H9 (cell line): ENCODE data around the gene ACKR3. TPM values are rescaled to one million over a fixed set of nuclear protein-coding genes. Genes with fewer than 3 reads are reported as not detected.

ENCODE experiments used
- DNase-seq: peaks from one replicate; pipeline ENCODE4 v3.0.0-alpha.2; 2017
- H2AFZ ChIP-seq: one replicate; pipeline ENCODE4 v1.6.1; 2013; ENCODE audit warnings: mild to moderate bottlenecking, low read length, control low read depth, moderate library complexity
- H2AK5ac ChIP-seq: 2 replicates; pipeline ENCODE4 v1.6.1; 2013; ENCODE audit warnings: low read length, control low read depth, mixed read lengths; ENCODE audit not compliant: insufficient read length
- H2BK120ac ChIP-seq: one replicate; pipeline ENCODE4 v1.6.1; 2013; ENCODE audit warnings: low read depth, mild to moderate bottlenecking, low read length, control low read depth, inconsistent platforms; ENCODE audit not compliant: poor library complexity, severe bottlenecking
- H2BK12ac ChIP-seq: 2 replicates; pipeline ENCODE4 v1.6.1; 2013; ENCODE audit warnings: low read length, control low read depth, mixed read lengths, low read depth; ENCODE audit not compliant: insufficient read length
- H2BK15ac ChIP-seq: 2 replicates; pipeline ENCODE4 v1.6.1; 2013; ENCODE audit warnings: low read depth, low read length, control low read depth
- H2BK20ac ChIP-seq: one replicate; pipeline ENCODE4 v1.6.1; 2013; ENCODE audit warnings: low read depth, mild to moderate bottlenecking, low read length, control low read depth, inconsistent platforms; ENCODE audit not compliant: poor library complexity, severe bottlenecking
- H2BK5ac ChIP-seq: 2 replicates; pipeline ENCODE4 v1.6.1; 2013; ENCODE audit warnings: low read length, control low read depth, mixed read lengths; ENCODE audit not compliant: insufficient read length
- H3K14ac ChIP-seq: 2 replicates; pipeline ENCODE4 v1.6.1; 2013; ENCODE audit warnings: low read length, control low read depth; ENCODE audit not compliant: insufficient read depth
- H3K18ac ChIP-seq: 2 replicates; pipeline ENCODE4 v1.6.1; 2013; ENCODE audit warnings: low read depth, mild to moderate bottlenecking, mixed read lengths, low read length, control low read depth; ENCODE audit not compliant: insufficient read length
- H3K23ac ChIP-seq: 2 replicates; pipeline ENCODE4 v1.6.1; 2013; ENCODE audit warnings: low read length, control low read depth, mixed read lengths, low read depth; ENCODE audit not compliant: insufficient read length
- H3K23me2 ChIP-seq: 2 replicates; pipeline ENCODE4 v1.6.1; 2013; ENCODE audit warnings: low read depth, mild to moderate bottlenecking, mixed read lengths, low read length, control low read depth; ENCODE audit not compliant: insufficient read length, poor library complexity, severe bottlenecking
- H3K27ac ChIP-seq: 2 replicates; pipeline ENCODE4 v1.5.1; 2013; ENCODE audit warnings: low read length, control low read depth, mixed read lengths, low read depth; ENCODE audit not compliant: insufficient read length
- H3K27me3 ChIP-seq: 2 replicates; pipeline ENCODE4 v1.6.1; 2013; ENCODE audit warnings: low read length, control low read depth, inconsistent platforms; ENCODE audit not compliant: insufficient read depth
- H3K4ac ChIP-seq: 2 replicates; pipeline ENCODE4 v1.6.1; 2013; ENCODE audit warnings: low read depth, mild to moderate bottlenecking, control low read depth, inconsistent platforms, low read length, moderate library complexity
- H3K4me1 ChIP-seq: 2 replicates; pipeline ENCODE4 v1.6.1; 2013; ENCODE audit warnings: low read length, control low read depth, inconsistent platforms; ENCODE audit not compliant: insufficient read depth
- H3K4me2 ChIP-seq: 2 replicates; pipeline ENCODE4 v1.6.1; 2013; ENCODE audit warnings: low read length, control low read depth, mixed read lengths; ENCODE audit not compliant: insufficient read length, insufficient read depth
- H3K56ac ChIP-seq: 2 replicates; pipeline ENCODE4 v1.6.1; 2013; ENCODE audit warnings: low read depth, mild to moderate bottlenecking, mixed read lengths, low read length, control low read depth; ENCODE audit not compliant: insufficient read length
- H3K79me1 ChIP-seq: 2 replicates; pipeline ENCODE4 v1.6.1; 2013; ENCODE audit warnings: low read depth, mild to moderate bottlenecking, moderate library complexity, low read length, control low read depth, inconsistent platforms; ENCODE audit not compliant: insufficient read depth, poor library complexity, severe bottlenecking
- H3K79me2 ChIP-seq: 2 replicates; pipeline ENCODE4 v1.6.1; 2013; ENCODE audit warnings: low read length, control low read depth, inconsistent platforms; ENCODE audit not compliant: insufficient read depth
- H3K9ac ChIP-seq: 2 replicates; pipeline ENCODE4 v1.6.1; 2013; ENCODE audit warnings: low read length, control low read depth, mixed read lengths; ENCODE audit not compliant: insufficient read length; ENCODE audit errors: extremely low read depth
- H3K9me3 ChIP-seq: one replicate; pipeline ENCODE4 v1.6.1; 2013; ENCODE audit warnings: low read depth, low read length, inconsistent platforms; ENCODE audit not compliant: control insufficient read depth
- H3T11ph ChIP-seq: one replicate; pipeline ENCODE4 v1.6.1; 2013; ENCODE audit warnings: mild to moderate bottlenecking, low read length, control low read depth, inconsistent platforms
- H4K20me1 ChIP-seq: one replicate; pipeline ENCODE4 v1.6.1; 2013; ENCODE audit not compliant: control insufficient read depth, insufficient read length, insufficient read depth
- H4K5ac ChIP-seq: 2 replicates; pipeline ENCODE4 v1.6.1; 2013; ENCODE audit warnings: low read depth, mild to moderate bottlenecking, mixed read lengths, low read length, control low read depth; ENCODE audit not compliant: insufficient read length
- H4K8ac ChIP-seq: replicated peaks from 2 replicates; pipeline ENCODE4 v1.6.1; 2013; ENCODE audit warnings: low read length, control low read depth, mixed read lengths, low read depth; ENCODE audit not compliant: insufficient read length
- H4K91ac ChIP-seq: 2 replicates; pipeline ENCODE4 v1.6.1; 2013; ENCODE audit warnings: low read depth, mild to moderate bottlenecking, moderate library complexity, mixed read lengths, low read length, control low read depth; ENCODE audit not compliant: insufficient read length
- H3K27ac Mint-ChIP-seq, 3 experiments: 2 replicates in 2 of 3; 3 replicates in 1 of 3; pipeline ENCODE4 v1.8.0; 2020 to 2021; ENCODE audit warnings: mixed read lengths in 3 of 3, mild to moderate bottlenecking in 1 of 3, moderate library complexity in 1 of 3
- H3K27me3 Mint-ChIP-seq: 2 replicates; pipeline ENCODE4 v1.8.0; 2021; ENCODE audit warnings: low read depth, mild to moderate bottlenecking, moderate library complexity, mixed read lengths
- H3K36me3 Mint-ChIP-seq, 3 experiments: 2 replicates in 2 of 3; 3 replicates in 1 of 3; pipeline ENCODE4 v1.8.0; 2020 to 2021; ENCODE audit warnings: low read depth in 3 of 3, mixed read lengths in 3 of 3; ENCODE audit not compliant: insufficient read depth in 1 of 3
- H3K4me1 Mint-ChIP-seq, 2 experiments: 2 replicates each; pipeline ENCODE4 v1.8.0; 2020; ENCODE audit warnings: mixed read lengths in 2 of 2
- H3K4me3 Mint-ChIP-seq, 2 experiments: 2 replicates in 1 of 2; 3 replicates in 1 of 2; pipeline ENCODE4 v1.8.0; 2020 to 2021; ENCODE audit warnings: mild to moderate bottlenecking in 2 of 2, mixed read lengths in 2 of 2, moderate library complexity in 1 of 2
- H3K9me3 Mint-ChIP-seq, 2 experiments: 2 replicates in 1 of 2; 3 replicates in 1 of 2; pipeline ENCODE4 v1.8.0; 2020; ENCODE audit warnings: mild to moderate bottlenecking in 2 of 2, mixed read lengths in 2 of 2, moderate library complexity in 1 of 2
- CTCF ChIP-seq: fragments of 200-600 bp; sonication (generic); conservative IDR thresholded peaks from 3 replicates; pipeline ENCODE4 v1.8.0; 2021; ENCODE audit warnings: antibody characterized with exemption, mild to moderate bottlenecking
- WGBS: extraction: QIAGEN DNeasy Blood & Tissue Kit; methylation state at CpG from one replicate; pipeline ENCODE4 v1.1.7; 2013; ENCODE audit warnings: missing lambda C conversion rate, low lambda C conversion rate, mixed read lengths; ENCODE audit not compliant: insufficient read length; ENCODE audit errors: extremely low coverage; 5-methylcytosine and 5-hydroxymethylcytosine counted together
- total RNA-seq: library from RNA; stranded (reverse); gene quantifications from 2 replicates; pipeline ENCODE4 v1.2.1, GENCODE V29; 2021

The ACKR3 gene
- total RNA-seq, 1 experiment from 2014 or later, result 0.44 TPM

- H3K9me3 Mint-ChIP-seq, result no peaks in the 10 kb centered on the region; a peak in 1 of 5 replicates
- Histone ChIP-seq H3K4ac (no peak overlapping the region), H4K91ac (no peak overlapping the region), H3T11ph (no peak overlapping the region), H2AFZ (no peak overlapping the region), H3K27me3 (no peaks in the 10 kb centered on the region; the same call in 1 of the 2 replicates), H3K18ac (no peak overlapping the region), H3K79me2 (no peaks in the 10 kb centered on the region), H3K9ac (no peak overlapping the region), H2BK120ac (no peak overlapping the region), H3K23ac (no peak overlapping the region), H4K8ac (no peak overlapping the region), H3K23me2 (no peaks in the 10 kb centered on the region), H3K27ac (no peak overlapping the region), H3K9me3 (no peaks in the 10 kb centered on the region), H2BK20ac (no peak overlapping the region), H4K20me1 (no peaks in the 10 kb centered on the region), H2BK15ac (no peak overlapping the region), H3K56ac (no peak overlapping the region), H2BK5ac (no peak overlapping the region), H2BK12ac (no peak overlapping the region), H2AK5ac (no peak overlapping the region), H3K14ac (no peak overlapping the region), H3K4me1 (0 out of 2 replicates have a peak, but pooled peaks cover 1% of the 10 kb centered on the region), H3K4me2 (no peak overlapping the region), H3K79me1 (no peaks in the 10 kb centered on the region), H4K5ac (no peak overlapping the region)
- peaks cover 25 to 31% of the 10 kb centered on the region in 2 experiments for H3K4me1 Mint-ChIP-seq
- no CpG with 5 or more reads among the region's 5 CpGs for WGBS
- H3K27me3 Mint-ChIP-seq, result peaks cover 28% of the 10 kb centered on the region
- no peaks in the 10 kb centered on the region; a peak in 2 of 7 replicates for H3K36me3 Mint-ChIP-seq
- DNase-seq, result no peak
- no peak overlapping the region for H3K27ac Mint-ChIP-seq
- peak; percentile 83 for TF ChIP-seq CTCF
- H3K4me3 Mint-ChIP-seq, result no peak overlapping the region
Measured at GRCh38 chr2:236562434-236562833, 7.2 kb upstream of the ACKR3 start.
